Activated naive CD4-positive, alpha-beta T cell treated with anti-CD3 and anti-CD28 coated beads, Interleukin-2, amount 50 U/mL, for 24 hours (primary cell): Measurements from ENCODE around the gene UBE2L3.
"Not testable (repeated sequence)": the region's sequence is repeated elsewhere in the genome, so short reads cannot be mapped to it uniquely, and the experiment has no call there.

Experiments
- H3K27ac Mint-ChIP-seq: one replicate; pipeline ENCODE4 v1.8.0; 2021; ENCODE audit warnings: mild to moderate bottlenecking, mixed read lengths
- H3K27me3 Mint-ChIP-seq: one replicate; pipeline ENCODE4 v1.8.0; 2021; ENCODE audit warnings: mixed read lengths
- H3K36me3 Mint-ChIP-seq: one replicate; pipeline ENCODE4 v1.8.0; 2021; ENCODE audit warnings: mixed read lengths
- H3K4me1 Mint-ChIP-seq: one replicate; pipeline ENCODE4 v1.8.0; 2021; ENCODE audit warnings: mixed read lengths
- H3K4me3 Mint-ChIP-seq: one replicate; pipeline ENCODE4 v1.8.0; 2021; ENCODE audit warnings: mild to moderate bottlenecking, mixed read lengths
- H3K9me3 Mint-ChIP-seq: one replicate; pipeline ENCODE4 v1.8.0; 2021; ENCODE audit warnings: mixed read lengths

UBE2L3 gene

GRCh38 chr22:21611210-21611977 lies 43.9 kb downstream of the UBE2L3 start:
- H3K36me3 Mint-ChIP-seq, result peaks cover 6% of the 10 kb centered on the region
- peak overlapping the region; percentile 69 for H3K27ac Mint-ChIP-seq
- no peaks in the 10 kb centered on the region for H3K9me3 Mint-ChIP-seq
- H3K27me3 Mint-ChIP-seq, result no peaks in the 10 kb centered on the region
- no peak overlapping the region for H3K4me3 Mint-ChIP-seq
- peaks cover 35% of the 10 kb centered on the region for H3K4me1 Mint-ChIP-seq

DNA sequence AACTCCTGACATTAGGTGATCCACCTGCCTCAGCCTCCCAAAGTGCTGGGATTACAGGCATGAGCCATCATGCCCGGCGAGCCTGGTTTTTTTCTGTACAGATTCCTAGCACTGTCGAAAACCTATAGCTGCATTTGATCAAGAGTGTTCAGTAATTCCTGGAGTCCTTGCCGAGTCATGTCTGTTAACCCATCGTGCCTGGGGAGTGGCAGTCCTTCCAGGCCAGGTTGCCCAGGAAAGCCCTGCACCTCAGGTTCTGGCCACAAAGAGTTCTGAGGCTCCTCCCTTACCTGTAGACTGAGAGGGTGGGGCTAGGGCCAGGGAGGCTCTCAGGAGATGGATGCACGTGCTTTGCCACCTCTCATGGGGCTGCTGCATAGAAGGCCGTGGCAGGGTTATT lies 45.3 kb downstream of the UBE2L3 start:
- peaks cover 6% of the 10 kb centered on the region for H3K36me3 Mint-ChIP-seq
- no peak overlapping the region for H3K4me3 Mint-ChIP-seq
- H3K27me3 Mint-ChIP-seq, result no peaks in the 10 kb centered on the region
- no peaks in the 10 kb centered on the region for H3K9me3 Mint-ChIP-seq
- H3K27ac Mint-ChIP-seq, result no peak overlapping the region
- peaks cover 25% of the 10 kb centered on the region for H3K4me1 Mint-ChIP-seq

GRCh38 chr22:21613553-21614233 lies 46.2 kb downstream of the UBE2L3 start:
- Mint-ChIP-seq H3K27me3 (no peaks in the 10 kb centered on the region), H3K9me3 (no peaks in the 10 kb centered on the region), H3K4me3 (no peak overlapping the region), H3K4me1 (peaks cover 24% of the 10 kb centered on the region), H3K27ac (no peak overlapping the region), H3K36me3 (peaks cover 6% of the 10 kb centered on the region)

- peak overlapping the region; percentile 8 for H3K27ac Mint-ChIP-seq
- no peak overlapping the region for H3K4me3 Mint-ChIP-seq
- no peaks in the 10 kb centered on the region for H3K9me3 Mint-ChIP-seq
- H3K4me1 Mint-ChIP-seq, result peaks cover 16% of the 10 kb centered on the region
- no peaks in the 10 kb centered on the region for H3K27me3 Mint-ChIP-seq
- H3K36me3 Mint-ChIP-seq, result peaks cover 6% of the 10 kb centered on the region
These were observed 48.2 kb downstream of the UBE2L3 start for GRCh38 chr22:21615731-21616130.

DNA sequence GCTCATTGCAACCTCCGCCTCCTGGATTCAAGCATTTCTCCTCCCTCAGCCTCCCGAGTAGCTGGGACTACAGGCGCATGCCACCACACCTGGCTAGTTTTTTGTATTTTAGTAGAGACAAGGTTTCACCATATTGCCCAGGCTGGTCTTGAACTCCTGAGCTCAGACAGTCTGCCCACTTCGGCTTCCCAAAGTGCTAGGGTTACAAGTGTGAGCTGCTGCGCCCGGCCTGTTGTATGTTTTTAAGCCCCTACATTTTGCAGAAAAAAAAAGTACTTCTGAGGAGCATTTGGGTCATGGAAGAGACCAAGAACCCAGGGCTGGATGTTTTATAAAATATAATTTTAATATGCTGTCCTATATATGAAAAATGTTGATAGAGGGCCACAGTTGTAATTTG lies 49.8 kb downstream of the UBE2L3 start:
- H3K27ac Mint-ChIP-seq, H3K36me3 Mint-ChIP-seq, H3K9me3 Mint-ChIP-seq, H3K27me3 Mint-ChIP-seq, H3K4me3 Mint-ChIP-seq: not testable (repeated sequence)
- H3K4me1 Mint-ChIP-seq, result peaks cover 16% of the 10 kb centered on the region

- peaks cover 23% of the 10 kb centered on the region for H3K4me1 Mint-ChIP-seq
- no peak overlapping the region for H3K27ac Mint-ChIP-seq
- no peaks in the 10 kb centered on the region for H3K27me3 Mint-ChIP-seq
- H3K36me3 Mint-ChIP-seq, result no peaks in the 10 kb centered on the region
- H3K9me3 Mint-ChIP-seq, result no peaks in the 10 kb centered on the region
- H3K4me3 Mint-ChIP-seq, result no peak overlapping the region
These were observed 53.5 kb downstream of the UBE2L3 start for GRCh38 chr22:21621025-21621424.

DNA sequence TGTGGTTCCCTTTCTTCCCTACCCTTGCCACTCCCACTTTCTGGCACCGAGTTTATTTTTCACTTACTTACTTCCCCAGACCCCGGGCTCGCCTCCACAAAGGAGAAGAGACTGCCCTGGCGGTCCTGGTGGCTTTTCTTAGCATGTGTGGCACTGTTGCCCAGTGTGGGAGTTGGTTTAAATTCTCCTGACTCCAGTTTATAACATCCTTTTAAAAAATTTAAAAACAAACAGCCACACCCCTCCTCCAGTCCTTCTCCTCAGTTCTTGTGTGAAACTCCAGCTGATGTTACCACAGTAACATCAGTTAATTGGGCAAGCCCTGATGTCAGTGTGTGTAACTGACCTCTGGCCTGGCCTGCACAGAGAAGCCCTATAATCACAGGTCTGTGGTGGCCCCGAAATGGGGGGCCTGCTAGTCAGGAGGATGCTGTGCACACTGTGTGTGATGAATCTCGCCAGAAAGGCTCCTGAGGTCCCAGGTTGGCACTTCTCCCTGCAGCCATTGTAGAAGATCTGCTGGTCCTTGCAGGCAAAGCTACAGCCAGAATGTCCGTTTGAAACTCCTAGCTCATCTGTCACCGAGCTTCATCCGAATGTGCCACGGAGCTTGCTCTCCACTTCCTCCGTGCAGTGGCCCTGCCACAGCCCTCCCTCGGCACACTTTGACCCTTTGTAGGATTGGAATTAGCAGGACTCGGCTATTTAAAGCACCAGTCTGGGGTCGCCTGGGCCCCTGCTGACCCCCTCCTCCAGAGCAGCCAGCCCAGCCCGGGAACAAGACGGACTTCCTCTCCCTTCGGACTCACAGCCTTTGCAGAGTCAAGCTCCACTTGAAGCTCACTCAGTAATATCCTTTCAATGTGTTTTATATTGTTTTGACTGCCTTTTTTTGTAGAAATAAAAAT lies 54.8 kb downstream of the UBE2L3 start:
- Mint-ChIP-seq H3K4me3 (peak overlapping the region; percentile 4), H3K4me1 (peaks cover 31% of the 10 kb centered on the region), H3K27ac (peak overlapping the region; percentile 55), H3K27me3 (no peaks in the 10 kb centered on the region), H3K36me3 (peaks cover 2% of the 10 kb centered on the region), H3K9me3 (no peaks in the 10 kb centered on the region)

- H3K27me3 Mint-ChIP-seq, result no peaks in the 10 kb centered on the region
- peaks cover 4% of the 10 kb centered on the region for H3K36me3 Mint-ChIP-seq
- no peaks in the 10 kb centered on the region for H3K9me3 Mint-ChIP-seq
- peak overlapping the region; percentile 51 for H3K27ac Mint-ChIP-seq
- H3K4me3 Mint-ChIP-seq, result no peak overlapping the region
- H3K4me1 Mint-ChIP-seq, result peaks cover 39% of the 10 kb centered on the region
These were observed 55.6 kb downstream of the UBE2L3 start for GRCh38 chr22:21622919-21623647.

DNA sequence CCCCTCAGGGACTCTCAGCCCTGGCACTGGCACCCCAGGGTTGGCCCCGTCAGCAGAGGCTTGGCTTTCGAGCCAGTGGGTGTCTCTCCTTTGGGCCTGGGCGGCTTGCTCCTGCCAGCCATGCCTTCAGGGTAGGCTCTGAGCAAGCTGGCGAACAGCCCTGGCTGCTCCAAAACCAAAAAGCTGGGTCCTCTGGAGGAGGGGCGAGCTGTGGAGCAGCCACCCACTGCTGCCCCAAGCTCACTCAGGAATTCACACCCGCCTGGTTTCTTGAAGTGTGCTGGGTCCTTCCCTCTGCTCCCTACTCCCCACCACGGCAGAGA lies 56.1 kb downstream of the UBE2L3 start:
- H3K27ac Mint-ChIP-seq, result peak overlapping the region; percentile 51
- H3K4me1 Mint-ChIP-seq, result peaks cover 43% of the 10 kb centered on the region
- peaks cover 7% of the 10 kb centered on the region for H3K36me3 Mint-ChIP-seq
- no peaks in the 10 kb centered on the region for H3K9me3 Mint-ChIP-seq
- H3K4me3 Mint-ChIP-seq, result no peak overlapping the region
- H3K27me3 Mint-ChIP-seq, result no peaks in the 10 kb centered on the region

DNA sequence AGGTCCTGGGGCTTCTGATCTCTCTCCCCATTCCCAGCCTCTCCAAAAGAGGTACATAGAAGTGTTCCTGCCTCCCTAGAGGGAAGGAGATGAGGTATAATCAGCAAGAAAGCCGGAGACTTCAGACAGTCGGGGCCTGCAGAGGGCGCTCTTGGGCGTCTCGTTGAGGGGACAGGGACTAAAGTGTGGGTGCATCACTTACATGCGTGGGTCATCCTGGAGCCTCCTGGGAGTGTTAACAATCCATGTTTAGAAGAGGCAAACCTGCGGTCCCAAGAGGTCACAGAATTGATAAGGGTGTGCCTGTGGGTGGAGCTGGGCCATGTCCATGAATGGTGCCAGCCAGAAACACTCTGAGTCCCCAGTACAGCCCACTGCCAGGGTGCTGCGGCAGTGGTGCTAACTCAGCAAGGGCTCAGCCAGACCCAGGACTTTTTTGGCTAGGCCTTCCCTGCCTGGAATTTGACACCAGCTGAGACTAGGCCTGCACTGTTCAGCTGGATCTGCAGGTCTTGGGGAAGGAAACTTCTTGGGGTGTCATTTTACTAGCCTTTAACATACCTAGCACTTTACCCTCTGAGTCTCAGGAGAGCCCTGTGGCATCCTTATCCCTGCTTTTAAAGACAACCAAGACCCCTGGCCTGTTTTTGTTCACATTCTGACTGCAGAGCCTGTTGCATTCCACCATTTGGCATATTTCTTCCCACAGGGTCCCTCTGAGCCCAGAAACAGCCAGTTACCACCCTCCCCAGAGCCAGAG lies 56.8 kb downstream of the UBE2L3 start:
- no peaks in the 10 kb centered on the region for H3K27me3 Mint-ChIP-seq
- peaks cover 43% of the 10 kb centered on the region for H3K4me1 Mint-ChIP-seq
- no peaks in the 10 kb centered on the region for H3K9me3 Mint-ChIP-seq
- peak overlapping the region; percentile 51 for H3K27ac Mint-ChIP-seq
- no peak overlapping the region for H3K4me3 Mint-ChIP-seq
- H3K36me3 Mint-ChIP-seq, result peaks cover 9% of the 10 kb centered on the region

DNA sequence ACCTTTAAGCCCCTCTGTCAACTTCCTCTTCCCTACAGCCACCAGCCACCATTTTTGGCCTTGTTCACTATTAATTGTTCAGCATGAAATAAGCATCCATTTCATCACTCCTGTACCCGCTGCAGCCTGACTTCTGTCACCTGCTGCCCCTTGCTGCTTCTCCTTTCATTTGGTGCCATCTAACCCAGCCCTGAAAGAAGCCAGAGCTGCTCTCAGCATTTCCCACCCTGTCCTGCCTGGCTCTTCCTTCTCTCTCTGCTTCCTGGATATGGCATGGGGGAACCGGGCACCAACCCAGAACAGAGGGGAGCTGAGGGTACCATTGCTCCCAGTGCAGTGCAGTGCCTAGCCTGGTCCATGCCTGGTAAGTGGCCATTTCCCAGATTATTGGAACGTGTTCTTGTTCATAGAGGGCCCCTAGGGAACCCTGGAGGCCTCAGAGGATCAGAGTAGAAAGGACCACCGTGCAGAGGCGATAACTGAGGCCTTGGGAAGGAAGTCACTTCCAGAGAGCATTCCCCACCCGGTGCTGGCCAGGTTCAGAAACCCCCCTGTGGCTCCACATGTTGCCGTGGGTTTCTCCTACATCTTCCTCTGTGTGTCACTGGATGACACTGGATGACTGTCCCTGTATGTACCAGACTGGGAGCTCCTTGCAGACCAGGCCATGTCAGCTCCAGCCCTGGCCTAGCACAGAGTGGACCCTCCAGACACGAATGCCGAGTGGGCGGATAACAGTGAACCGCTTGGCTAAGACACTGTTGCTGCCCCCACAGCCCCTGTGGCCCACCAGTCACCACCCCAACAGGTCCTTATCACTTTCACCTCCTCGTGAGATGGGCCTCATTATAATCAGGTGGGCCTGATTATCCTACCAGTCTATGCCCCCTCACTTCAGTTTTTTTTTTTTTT lies 57.6 kb downstream of the UBE2L3 start:
- Mint-ChIP-seq H3K4me3 (no peak overlapping the region), H3K4me1 (peaks cover 41% of the 10 kb centered on the region), H3K27ac (peak overlapping the region; percentile 41), H3K9me3 (no peaks in the 10 kb centered on the region), H3K27me3 (no peaks in the 10 kb centered on the region), H3K36me3 (peaks cover 9% of the 10 kb centered on the region)

- peak overlapping the region; percentile 89 for H3K4me3 Mint-ChIP-seq
- H3K27me3 Mint-ChIP-seq, result no peaks in the 10 kb centered on the region
- H3K36me3 Mint-ChIP-seq, result peaks cover 9% of the 10 kb centered on the region
- H3K4me1 Mint-ChIP-seq, result peaks cover 47% of the 10 kb centered on the region
- peak overlapping the region; percentile 38 for H3K27ac Mint-ChIP-seq
- H3K9me3 Mint-ChIP-seq, result no peaks in the 10 kb centered on the region
These were observed 58.7 kb downstream of the UBE2L3 start for GRCh38 chr22:21626073-21626734.

DNA sequence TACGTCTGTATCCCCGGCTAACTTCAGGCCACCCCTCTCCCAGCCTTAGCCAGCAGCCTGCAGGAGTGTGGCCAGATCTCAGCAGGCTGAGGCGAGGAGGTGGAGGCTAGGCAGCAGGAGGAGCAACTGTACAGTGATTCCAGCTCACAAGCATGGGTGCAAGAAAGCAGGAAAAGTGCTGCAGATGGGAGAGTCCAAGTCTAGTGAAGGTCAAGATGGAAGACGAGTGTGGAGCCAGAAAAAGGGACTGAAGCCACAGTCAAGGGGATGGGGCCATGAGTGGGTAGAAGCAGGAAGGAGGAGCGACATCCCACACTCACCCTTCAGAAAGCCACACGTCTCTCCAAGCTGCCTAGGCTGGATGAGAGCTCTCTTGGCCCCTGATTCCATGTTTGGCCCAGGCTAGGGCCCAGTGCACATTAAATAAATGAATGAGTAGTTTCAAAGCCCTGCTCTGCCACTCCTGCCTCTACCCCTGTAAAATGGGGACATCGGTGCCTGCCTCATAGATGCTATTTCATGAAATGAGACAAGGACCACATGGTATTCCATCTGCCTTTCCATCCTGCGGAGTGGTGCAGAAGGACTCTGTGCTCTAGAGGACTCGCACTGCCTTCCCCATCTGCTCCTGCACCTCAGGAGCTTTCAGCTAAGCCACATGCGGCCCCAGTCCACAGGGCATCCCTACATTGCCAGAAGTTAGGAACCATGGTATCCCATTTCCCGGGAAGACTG lies 59.4 kb downstream of the UBE2L3 start:
- peaks cover 9% of the 10 kb centered on the region for H3K36me3 Mint-ChIP-seq
- peak overlapping the region; percentile 89 for H3K4me3 Mint-ChIP-seq
- H3K27ac Mint-ChIP-seq, result peak overlapping the region; percentile 82
- H3K4me1 Mint-ChIP-seq, result peaks cover 47% of the 10 kb centered on the region
- H3K27me3 Mint-ChIP-seq, result no peaks in the 10 kb centered on the region
- H3K9me3 Mint-ChIP-seq, result no peaks in the 10 kb centered on the region
